ENCODE results near the gene SARNP.

- TF ChIP-seq EZH2 (IDR thresholded peaks at IDR 0.05) (no peak), CTCF (IDR thresholded peaks at IDR 0.05) (no peak), EZH2phosphoT487 (IDR thresholded peaks at IDR 0.05) (no peak)
These were observed 109.5 kb downstream of the SARNP start, which contains the start of gene ITGA7 for GRCh38 chr12:55707841-55708694.
